A673 (cell line): ENCODE data around the gene HECTD4. TPM values are rescaled to one million over a fixed set of nuclear protein-coding genes. Genes with fewer than 3 reads are reported as not detected.

Experiments used
- BruUV-seq: library from RNA; stranded (reverse); fragments of 400-500 nt; replicated peaks from 2 replicates; lab custom pipeline; 2021; lab: Mats Ljungman, UMichigan
- CTCF ChIA-PET: fragments of 300-600 bp; sonication (Branson Sonifier 250); formaldehyde crosslinking; loops from one replicate; lab custom pipeline; 2022; ENCODE audit warnings: antibody characterized with exemption; lab: Charles Lee
- POLR2A ChIA-PET: fragments of 300-600 bp; sonication (Branson Sonifier 250); formaldehyde crosslinking; loops from one replicate; lab custom pipeline; 2022; ENCODE audit warnings: antibody characterized with exemption; ENCODE audit not compliant: low non-redundant PET; lab: Charles Lee
- DNase-seq: peaks from one replicate; pipeline ENCODE4 v3.0.0-alpha.2; 2015; ENCODE audit warnings: low spot score
- H3K27ac ChIP-seq: fragments of 200-600 bp; sonication (generic); 2 replicates; pipeline ENCODE4 v1.5.1; 2016; ENCODE audit warnings: mixed run types, low read depth, mild to moderate bottlenecking, mixed read lengths, antibody characterized with exemption, low read length; ENCODE audit not compliant: poor library complexity, severe bottlenecking
- H3K27me3 ChIP-seq: fragments of 200-600 bp; sonication (generic); replicated peaks from 2 replicates; pipeline ENCODE4 v1.6.1; 2017; ENCODE audit warnings: mixed run types, low read depth, mild to moderate bottlenecking, mixed read lengths, antibody characterized with exemption, low read length; ENCODE audit not compliant: insufficient read depth, poor library complexity
- H3K36me3 ChIP-seq: fragments of 200-600 bp; sonication (generic); 2 replicates; pipeline ENCODE4 v1.6.1; 2016; ENCODE audit warnings: mixed run types, mild to moderate bottlenecking, mixed read lengths, antibody characterized with exemption, low read length; ENCODE audit not compliant: insufficient read depth, poor library complexity, severe bottlenecking
- H3K4me1 ChIP-seq: fragments of 200-600 bp; sonication (generic); 2 replicates; pipeline ENCODE4 v1.6.1; 2017; ENCODE audit warnings: mixed run types, mild to moderate bottlenecking, mixed read lengths, antibody characterized with exemption, low read length; ENCODE audit not compliant: insufficient read depth, poor library complexity, severe bottlenecking
- H3K4me3 ChIP-seq: fragments of 200-600 bp; sonication (generic); 2 replicates; pipeline ENCODE4 v1.5.1; 2016; ENCODE audit warnings: low read depth, mixed run types, mild to moderate bottlenecking, mixed read lengths, low read length; ENCODE audit not compliant: poor library complexity, severe bottlenecking
- H3K9me3 ChIP-seq: fragments of 200-600 bp; sonication (generic); 2 replicates; pipeline ENCODE4 v1.6.1; 2016; ENCODE audit warnings: mixed run types, low read depth, mild to moderate bottlenecking, mixed read lengths, antibody characterized with exemption, low read length; ENCODE audit not compliant: poor library complexity, severe bottlenecking
- CTCF ChIP-seq: fragments of 300-800, 200-600 bp; sonication (generic); conservative IDR thresholded peaks from 2 replicates; pipeline ENCODE4 v1.5.1; 2017; ENCODE audit warnings: low read depth, mild to moderate bottlenecking, antibody characterized with exemption, low read length, moderate library complexity, mixed read lengths
- EZH2 ChIP-seq: fragments of 200-600 bp; sonication (generic); IDR thresholded peaks from 2 replicates; pipeline ENCODE4 v1.6.1; 2017; ENCODE audit warnings: borderline replicate concordance, low read depth, mild to moderate bottlenecking, mixed read lengths, antibody characterized with exemption, low read length; ENCODE audit not compliant: poor library complexity, severe bottlenecking
- intact Hi-C: fragments of 100-400 bp; cut with micrococcal nuclease; formaldehyde crosslinking; loops from one replicate; pipeline ENCODE4 v1.10.0; 2022; ENCODE audit not compliant: unreplicated experiment
- total RNA-seq: library from RNA; stranded (reverse); gene quantifications from 2 replicates; pipeline ENCODE4 v1.2.3, GENCODE V29; 2021

The HECTD4 gene
- total RNA-seq, 1 experiment from 2014 or later, result 52.1 TPM

- no peak overlapping the region for H3K4me3 ChIP-seq
- H3K4me1 ChIP-seq, result peaks cover 23% of the 10 kb centered on the region
- peaks cover 25% of the 10 kb centered on the region for H3K36me3 ChIP-seq
- POLR2A ChIA-PET, result no interaction called here
- no peak for DNase-seq
- no TSS peak for BruUV-seq
- no peaks in the 10 kb centered on the region for H3K9me3 ChIP-seq
- no peaks in the 10 kb centered on the region for H3K27me3 ChIP-seq
- intact Hi-C loops, result no loop called here
- CTCF ChIA-PET, result no interaction called here
- TF ChIP-seq CTCF (no peak), EZH2 (no peak)
- H3K27ac ChIP-seq, result no peak overlapping the region
Measured at GRCh38 chr12:112134731-112135130, 247.5 kb downstream of the HECTD4 start.

GRCh38 chr12:112133418-112133817 is 248.8 kb downstream of the HECTD4 start:
- no peaks in the 10 kb centered on the region for H3K9me3 ChIP-seq
- ChIA-PET POLR2A (no interaction called here), CTCF (no interaction called here)
- no peak for DNase-seq
- no peak for TF ChIP-seq CTCF
- TF ChIP-seq EZH2, result no peak
- H3K4me1 ChIP-seq, result peaks cover 33% of the 10 kb centered on the region
- H3K4me3 ChIP-seq, result no peak overlapping the region
- no peak overlapping the region for H3K27ac ChIP-seq
- BruUV-seq, result no TSS peak
- no peaks in the 10 kb centered on the region for H3K27me3 ChIP-seq
- H3K36me3 ChIP-seq, result peaks cover 16% of the 10 kb centered on the region
- intact Hi-C loops, result no loop called here

- TF ChIP-seq CTCF (no peak), EZH2 (no peak)
- H3K27me3 ChIP-seq, result no peaks in the 10 kb centered on the region
- intact Hi-C loops, result no loop called here
- no peak overlapping the region for H3K27ac ChIP-seq
- peaks cover 35% of the 10 kb centered on the region for H3K4me1 ChIP-seq
- H3K4me3 ChIP-seq, result no peak overlapping the region
- DNase-seq, result no peak
- BruUV-seq, result no TSS peak
- ChIA-PET CTCF (no interaction called here), POLR2A (no interaction called here)
- H3K9me3 ChIP-seq, result no peaks in the 10 kb centered on the region
- peaks cover 13% of the 10 kb centered on the region for H3K36me3 ChIP-seq
Measured at GRCh38 chr12:112131686-112132085, 250.5 kb downstream of the HECTD4 start.
